Activated CD4-positive, alpha-beta T cell treated with anti-CD3 and anti-CD28 coated beads, Interleukin-2, amount 10 ng/mL, durations not matched to agents 24 days and 14 days (primary cell): ENCODE measurements around the gene KLK2. TPM values are rescaled to one million over a fixed set of nuclear protein-coding genes. Genes with fewer than 3 reads are reported as not detected.

Experiments
- DNase-seq: peaks from one replicate; pipeline ENCODE4 v3.0.0; 2022
- H3K27ac Mint-ChIP-seq: one replicate; pipeline ENCODE4 v1.8.0; 2022; ENCODE audit warnings: mild to moderate bottlenecking, mixed read lengths
- H3K27me3 Mint-ChIP-seq: one replicate; pipeline ENCODE4 v1.8.0; 2022; ENCODE audit warnings: mixed read lengths
- H3K36me3 Mint-ChIP-seq: one replicate; pipeline ENCODE4 v1.8.0; 2022; ENCODE audit warnings: low read depth, mild to moderate bottlenecking, mixed read lengths
- H3K4me1 Mint-ChIP-seq: one replicate; pipeline ENCODE4 v1.8.0; 2021; ENCODE audit warnings: mixed read lengths
- H3K4me3 Mint-ChIP-seq: one replicate; pipeline ENCODE4 v1.8.0; 2022; ENCODE audit warnings: mild to moderate bottlenecking, moderate library complexity, mixed read lengths
- H3K9me3 Mint-ChIP-seq: one replicate; pipeline ENCODE4 v1.8.0; 2021; ENCODE audit warnings: mixed read lengths
- intact Hi-C: fragments of 100-400 bp; cut with micrococcal nuclease; formaldehyde crosslinking; loops from one replicate; pipeline ENCODE4 v1.15.1; 2023
- total RNA-seq: library from RNA; stranded (reverse); gene quantifications from 2 replicates; pipeline ENCODE4 v1.2.3, GENCODE V29; 2022

The KLK2 gene
- total RNA-seq, 1 donor from 2014 or later = 0.75 TPM

DNA sequence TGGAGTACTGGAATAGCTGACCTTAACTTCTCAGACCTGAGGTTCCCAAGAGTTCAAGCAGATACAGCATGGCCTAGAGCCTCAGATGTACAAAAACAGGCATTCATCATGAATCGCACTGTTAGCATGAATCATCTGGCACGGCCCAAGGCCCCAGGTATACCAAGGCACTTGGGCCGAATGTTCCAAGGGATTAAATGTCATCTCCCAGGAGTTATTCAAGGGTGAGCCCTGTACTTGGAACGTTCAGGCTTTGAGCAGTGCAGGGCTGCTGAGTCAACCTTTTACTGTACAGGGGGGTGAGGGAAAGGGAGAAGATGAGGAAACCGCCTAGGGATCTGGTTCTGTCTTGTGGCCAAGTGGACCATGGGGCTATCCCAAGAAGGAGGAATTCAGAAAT, 12.2 kb upstream of the KLK2 start:
- DNase-seq = no peak
- H3K27me3 Mint-ChIP-seq = peaks cover 22% of the 10 kb centered on the region
- peaks cover 5% of the 10 kb centered on the region for H3K9me3 Mint-ChIP-seq
- H3K27ac Mint-ChIP-seq = no peak overlapping the region
- no peaks in the 10 kb centered on the region for H3K4me1 Mint-ChIP-seq
- H3K36me3 Mint-ChIP-seq = no peaks in the 10 kb centered on the region
- intact Hi-C loops = no loop called here
- no peak overlapping the region for H3K4me3 Mint-ChIP-seq

DNA sequence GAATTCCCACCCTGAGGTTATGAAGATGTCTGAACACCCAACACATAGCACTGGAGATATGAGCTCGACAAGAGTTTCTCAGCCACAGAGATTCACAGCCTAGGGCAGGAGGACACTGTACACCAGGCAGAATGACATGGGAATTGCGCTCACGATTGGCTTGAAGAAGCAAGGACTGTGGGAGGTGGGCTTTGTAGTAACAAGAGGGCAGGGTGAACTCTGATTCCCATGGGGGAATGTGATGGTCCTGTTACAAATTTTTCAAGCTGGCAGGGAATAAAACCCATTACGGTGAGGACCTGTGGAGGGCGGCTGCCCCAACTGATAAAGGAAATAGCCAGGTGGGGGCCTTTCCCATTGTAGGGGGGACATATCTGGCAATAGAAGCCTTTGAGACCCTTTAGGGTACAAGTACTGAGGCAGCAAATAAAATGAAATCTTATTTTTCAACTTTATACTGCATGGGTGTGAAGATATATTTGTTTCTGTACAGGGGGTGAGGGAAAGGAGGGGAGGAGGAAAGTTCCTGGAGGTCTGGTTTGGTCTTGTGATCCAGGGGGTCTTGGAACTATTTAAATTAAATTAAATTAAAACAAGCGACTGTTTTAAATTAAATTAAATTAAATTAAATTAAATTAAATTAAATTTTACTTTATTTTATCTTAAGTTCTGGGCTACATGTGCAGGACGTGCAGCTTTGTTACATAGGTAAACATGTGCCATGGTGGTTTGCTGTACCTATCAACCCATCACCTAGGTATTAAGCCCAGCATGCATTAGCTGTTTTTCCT, 11.5 kb upstream of the KLK2 start:
- no peaks in the 10 kb centered on the region for H3K36me3 Mint-ChIP-seq
- intact Hi-C loops = no loop called here
- no peak for DNase-seq
- H3K27ac Mint-ChIP-seq = no peak overlapping the region
- no peaks in the 10 kb centered on the region for H3K4me1 Mint-ChIP-seq
- H3K4me3 Mint-ChIP-seq = no peak overlapping the region
- H3K27me3 Mint-ChIP-seq = peaks cover 28% of the 10 kb centered on the region
- peaks cover 5% of the 10 kb centered on the region for H3K9me3 Mint-ChIP-seq

- Mint-ChIP-seq H3K9me3 (no peaks in the 10 kb centered on the region), H3K36me3 (no peaks in the 10 kb centered on the region), H3K4me1 (no peaks in the 10 kb centered on the region), H3K27ac (no peak overlapping the region), H3K27me3 (peaks cover 26% of the 10 kb centered on the region), H3K4me3 (no peak overlapping the region)
- intact Hi-C loops = no loop called here
- no peak for DNase-seq
These were observed 3.8 kb upstream of the KLK2 start for GRCh38 chr19:50869479-50869878.

DNA sequence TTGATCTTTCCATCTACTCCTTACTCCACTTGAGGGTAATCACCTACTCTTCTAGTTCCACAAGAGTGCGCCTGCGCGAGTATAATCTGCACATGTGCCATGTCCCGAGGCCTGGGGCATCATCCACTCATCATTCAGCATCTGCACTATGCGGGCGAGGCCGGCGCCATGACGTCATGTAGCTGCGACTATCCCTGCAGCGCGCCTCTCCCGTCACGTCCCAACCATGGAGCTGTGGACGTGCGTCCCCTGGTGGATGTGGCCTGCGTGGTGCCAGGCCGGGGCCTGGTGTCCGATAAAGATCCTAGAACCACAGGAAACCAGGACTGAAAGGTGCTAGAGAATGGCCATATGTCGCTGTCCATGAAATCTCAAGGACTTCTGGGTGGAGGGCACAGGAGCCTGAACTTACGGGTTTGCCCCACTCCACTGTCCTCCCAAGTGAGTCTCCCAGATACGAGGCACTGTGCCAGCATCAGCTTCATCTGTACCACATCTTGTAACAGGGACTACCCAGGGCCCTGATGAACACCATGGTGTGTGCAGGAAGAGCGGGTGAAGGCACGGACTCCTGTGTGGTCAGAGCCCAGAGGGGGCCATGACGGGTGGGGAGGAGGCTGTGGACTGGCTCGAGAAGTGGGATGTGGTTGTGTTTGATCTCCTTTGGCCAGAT, 2.7 kb upstream of the KLK2 start:
- intact Hi-C loops = no loop called here
- DNase-seq = peak; percentile 59
- H3K9me3 Mint-ChIP-seq = no peaks in the 10 kb centered on the region

DNA sequence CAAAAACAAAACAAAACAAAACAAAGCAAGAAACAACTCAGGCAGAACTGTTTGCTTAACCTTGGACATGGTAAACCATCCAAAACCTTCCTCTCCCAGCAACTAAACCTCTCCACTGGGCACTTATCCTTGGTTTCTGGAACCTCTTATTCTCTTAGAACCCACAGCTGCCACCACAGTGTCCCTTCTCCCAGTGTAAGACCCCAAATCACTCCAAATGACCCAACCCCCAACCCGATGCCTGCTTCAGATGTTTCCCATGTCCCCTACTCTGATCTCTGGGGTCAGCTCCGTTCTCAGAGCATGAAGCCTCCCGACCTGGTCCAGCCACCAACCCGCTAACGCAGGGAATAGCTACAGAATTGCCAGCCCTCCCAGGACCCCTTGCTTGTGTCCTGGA, 972 bp downstream of the KLK2 start:
- H3K27me3 Mint-ChIP-seq = peaks cover 10% of the 10 kb centered on the region
- H3K9me3 Mint-ChIP-seq = no peaks in the 10 kb centered on the region
- no peaks in the 10 kb centered on the region for H3K4me1 Mint-ChIP-seq
- intact Hi-C loops = no loop called here
- DNase-seq = no peak
- H3K27ac Mint-ChIP-seq = no peak overlapping the region
- no peak overlapping the region for H3K4me3 Mint-ChIP-seq
- no peaks in the 10 kb centered on the region for H3K36me3 Mint-ChIP-seq

More for the DNA sequence above, 2.7 kb upstream of the KLK2 start:
- Mint-ChIP-seq H3K27me3 (peaks cover 22% of the 10 kb centered on the region), H3K4me3 (no peak overlapping the region), H3K27ac (no peak overlapping the region), H3K36me3 (no peaks in the 10 kb centered on the region), H3K4me1 (no peaks in the 10 kb centered on the region)

- Mint-ChIP-seq H3K27me3 (peaks cover 16% of the 10 kb centered on the region), H3K27ac (no peak overlapping the region), H3K36me3 (no peaks in the 10 kb centered on the region), H3K9me3 (no peaks in the 10 kb centered on the region), H3K4me1 (no peaks in the 10 kb centered on the region), H3K4me3 (no peak overlapping the region)
- DNase-seq = no peak
- intact Hi-C loops = no loop called here
These were observed 2.7 kb downstream of the KLK2 start for GRCh38 chr19:50875795-50876422.

GRCh38 chr19:50876456-50876855, 3.2 kb downstream of the KLK2 start:
- Mint-ChIP-seq H3K36me3 (no peaks in the 10 kb centered on the region), H3K9me3 (no peaks in the 10 kb centered on the region), H3K4me3 (no peak overlapping the region), H3K4me1 (no peaks in the 10 kb centered on the region), H3K27me3 (peaks cover 11% of the 10 kb centered on the region), H3K27ac (no peak overlapping the region)
- no peak for DNase-seq
- intact Hi-C loops = no loop called here

DNA sequence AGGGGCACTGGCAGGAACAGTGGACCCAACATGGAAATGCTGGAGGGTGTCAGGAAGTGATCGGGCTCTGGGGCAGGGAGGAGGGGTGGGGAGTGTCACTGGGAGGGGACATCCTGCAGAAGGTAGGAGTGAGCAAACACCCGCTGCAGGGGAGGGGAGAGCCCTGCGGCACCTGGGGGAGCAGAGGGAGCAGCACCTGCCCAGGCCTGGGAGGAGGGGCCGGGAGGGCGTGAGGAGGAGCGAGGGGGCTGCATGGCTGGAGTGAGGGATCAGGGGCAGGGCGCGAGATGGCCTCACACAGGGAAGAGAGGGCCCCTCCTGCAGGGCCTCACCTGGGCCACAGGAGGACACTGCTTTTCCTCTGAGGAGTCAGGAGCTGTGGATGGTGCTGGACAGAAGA, 4.1 kb downstream of the KLK2 start:
- no peak for DNase-seq
- intact Hi-C loops = no loop called here
- no peak overlapping the region for H3K4me3 Mint-ChIP-seq

GRCh38 chr19:50878851-50879250, 5.6 kb downstream of the KLK2 start:
- no peak overlapping the region for H3K27ac Mint-ChIP-seq
- no peak overlapping the region for H3K4me3 Mint-ChIP-seq
- H3K27me3 Mint-ChIP-seq = peaks cover 10% of the 10 kb centered on the region
- no peaks in the 10 kb centered on the region for H3K4me1 Mint-ChIP-seq
- H3K9me3 Mint-ChIP-seq = no peaks in the 10 kb centered on the region
- DNase-seq = no peak
- intact Hi-C loops = no loop called here
- H3K36me3 Mint-ChIP-seq = no peaks in the 10 kb centered on the region

More for the DNA sequence above, 4.1 kb downstream of the KLK2 start:
- H3K4me1 Mint-ChIP-seq = no peaks in the 10 kb centered on the region
- H3K27me3 Mint-ChIP-seq = peaks cover 10% of the 10 kb centered on the region
- no peak overlapping the region for H3K27ac Mint-ChIP-seq
- H3K9me3 Mint-ChIP-seq = no peaks in the 10 kb centered on the region
- H3K36me3 Mint-ChIP-seq = no peaks in the 10 kb centered on the region

GRCh38 chr19:50880241-50880640, 7.0 kb downstream of the KLK2 start:
- no peak overlapping the region for H3K27ac Mint-ChIP-seq
- no peaks in the 10 kb centered on the region for H3K36me3 Mint-ChIP-seq
- intact Hi-C loops = no loop called here
- H3K4me1 Mint-ChIP-seq = no peaks in the 10 kb centered on the region
- H3K4me3 Mint-ChIP-seq = no peak overlapping the region
- no peak for DNase-seq
- peaks cover 12% of the 10 kb centered on the region for H3K27me3 Mint-ChIP-seq
- no peaks in the 10 kb centered on the region for H3K9me3 Mint-ChIP-seq

DNA sequence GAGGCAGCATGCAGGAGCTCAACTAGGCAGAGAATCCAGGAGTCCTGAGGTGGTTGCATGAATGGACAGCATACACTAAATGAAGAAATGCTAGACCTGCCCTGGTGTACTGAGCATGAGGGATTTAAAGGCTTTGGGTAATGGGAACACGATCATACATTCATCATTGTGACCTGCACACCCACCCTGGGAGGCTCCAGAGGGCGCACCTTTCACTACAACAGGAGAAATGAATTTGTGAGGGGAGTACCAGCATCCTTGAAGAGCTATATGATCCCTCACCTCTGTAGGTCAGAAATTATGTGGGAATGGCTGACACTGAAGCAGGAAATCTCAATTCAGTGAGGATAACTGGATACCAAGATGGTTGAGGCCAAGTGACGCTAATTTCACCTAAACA, 8.9 kb downstream of the KLK2 start:
- no peak overlapping the region for H3K4me3 Mint-ChIP-seq
- no peaks in the 10 kb centered on the region for H3K4me1 Mint-ChIP-seq
- intact Hi-C loops = no loop called here
- no peaks in the 10 kb centered on the region for H3K36me3 Mint-ChIP-seq
- H3K9me3 Mint-ChIP-seq = no peaks in the 10 kb centered on the region
- H3K27me3 Mint-ChIP-seq = peaks cover 14% of the 10 kb centered on the region
- H3K27ac Mint-ChIP-seq = no peak overlapping the region
- DNase-seq = no peak

DNA sequence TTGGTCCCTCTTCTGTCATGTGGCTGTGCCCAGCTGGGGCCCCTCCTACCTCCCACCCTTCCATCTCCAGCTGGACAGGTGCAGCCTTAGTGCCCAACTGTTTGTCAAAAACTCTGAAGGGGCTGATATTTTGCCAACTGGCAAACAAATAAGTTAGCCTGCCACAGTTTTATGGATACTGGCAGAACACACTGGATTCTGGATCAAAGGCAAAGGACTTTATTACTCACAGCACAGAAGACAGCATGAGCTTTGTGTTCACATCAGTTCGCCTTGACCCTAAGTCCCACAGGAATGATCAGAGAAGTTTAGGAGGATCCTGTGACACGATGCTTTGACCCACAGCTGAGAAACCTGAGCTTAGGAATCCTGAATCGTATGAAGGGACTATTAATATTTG, 16.4 kb downstream of the KLK2 start:
- peaks cover 2% of the 10 kb centered on the region for H3K4me1 Mint-ChIP-seq
- peaks cover 14% of the 10 kb centered on the region for H3K27me3 Mint-ChIP-seq
- peaks cover 6% of the 10 kb centered on the region for H3K9me3 Mint-ChIP-seq
- H3K4me3 Mint-ChIP-seq = no peak overlapping the region
- intact Hi-C loops = no loop called here
- DNase-seq = no peak
- H3K27ac Mint-ChIP-seq = no peak overlapping the region
- H3K36me3 Mint-ChIP-seq = no peaks in the 10 kb centered on the region

GRCh38 chr19:50890422-50891252, 17.4 kb downstream of the KLK2 start:
- no peak for DNase-seq
- H3K27me3 Mint-ChIP-seq = peaks cover 12% of the 10 kb centered on the region
- intact Hi-C loops = no loop called here
- peaks cover 6% of the 10 kb centered on the region for H3K9me3 Mint-ChIP-seq
- no peak overlapping the region for H3K27ac Mint-ChIP-seq
- H3K4me3 Mint-ChIP-seq = no peak overlapping the region
- H3K4me1 Mint-ChIP-seq = peaks cover 2% of the 10 kb centered on the region
- H3K36me3 Mint-ChIP-seq = no peaks in the 10 kb centered on the region

GRCh38 chr19:50891253-50891625, 18.0 kb downstream of the KLK2 start:
- H3K4me1 Mint-ChIP-seq = peaks cover 2% of the 10 kb centered on the region
- H3K27ac Mint-ChIP-seq = no peak overlapping the region
- intact Hi-C loops = no loop called here
- H3K4me3 Mint-ChIP-seq = no peak overlapping the region
- H3K27me3 Mint-ChIP-seq = peaks cover 12% of the 10 kb centered on the region
- H3K9me3 Mint-ChIP-seq = peaks cover 6% of the 10 kb centered on the region
- no peak for DNase-seq
- H3K36me3 Mint-ChIP-seq = no peaks in the 10 kb centered on the region
